GM08714 (cell line): ENCODE results near the gene TAF1D.
"Not testable (repeated sequence)": the region's sequence is repeated elsewhere in the genome, so short reads cannot be mapped to it uniquely, and the experiment has no call there.

Source experiments
- H3K4me3 ChIP-seq: fragments of 200-500 bp; sonication (Bioruptor generic); 2 replicates; pipeline ENCODE4 v1.5.1; 2014; ENCODE audit warnings: mild to moderate bottlenecking, low read length, inconsistent platforms
- ZNF274 ChIP-seq: IDR thresholded peaks from 2 replicates; pipeline ENCODE4 v1.6.1; 2012; ENCODE audit warnings: mild to moderate bottlenecking, low read depth, low read length

The TAF1D gene

DNA sequence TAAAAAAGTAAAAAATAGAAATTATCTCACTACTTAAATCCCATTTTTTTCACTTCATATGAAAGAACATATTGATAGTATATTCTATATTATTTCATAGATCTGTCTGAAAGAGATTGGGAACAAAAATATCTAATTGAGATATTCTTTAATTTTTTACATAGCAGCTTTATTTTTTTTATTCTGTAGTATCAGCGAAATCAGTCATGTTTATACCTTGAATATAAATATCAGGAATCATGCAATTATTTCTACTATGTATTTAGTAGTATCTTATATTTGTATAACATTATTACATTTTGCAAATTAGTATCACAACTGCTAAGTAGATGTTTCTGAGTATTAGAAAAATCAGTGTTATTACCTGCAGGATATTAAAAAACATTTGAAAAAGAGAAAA is 20.6 kb upstream of the TAF1D start:
- H3K4me3 ChIP-seq: no peak overlapping the region
- no peak for TF ChIP-seq ZNF274

DNA sequence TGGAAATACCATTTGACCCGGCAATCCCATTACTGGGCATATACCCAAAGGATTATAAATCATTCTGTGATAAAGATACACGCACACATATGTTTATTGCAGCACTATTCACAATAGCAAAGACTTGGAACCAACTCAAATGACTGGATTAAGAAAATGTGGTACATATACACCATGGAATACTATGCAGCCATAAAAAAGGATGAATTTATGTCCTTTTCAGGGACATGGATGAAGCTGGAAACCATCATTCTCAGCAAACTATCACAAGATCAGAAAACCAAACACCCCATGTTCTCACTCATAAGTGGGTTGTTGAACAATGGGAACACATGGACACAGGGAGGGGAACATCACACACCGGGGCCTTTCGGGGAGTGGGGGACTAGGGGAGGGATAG is 17.8 kb upstream of the TAF1D start:
- not testable (repeated sequence) for H3K4me3 ChIP-seq

DNA sequence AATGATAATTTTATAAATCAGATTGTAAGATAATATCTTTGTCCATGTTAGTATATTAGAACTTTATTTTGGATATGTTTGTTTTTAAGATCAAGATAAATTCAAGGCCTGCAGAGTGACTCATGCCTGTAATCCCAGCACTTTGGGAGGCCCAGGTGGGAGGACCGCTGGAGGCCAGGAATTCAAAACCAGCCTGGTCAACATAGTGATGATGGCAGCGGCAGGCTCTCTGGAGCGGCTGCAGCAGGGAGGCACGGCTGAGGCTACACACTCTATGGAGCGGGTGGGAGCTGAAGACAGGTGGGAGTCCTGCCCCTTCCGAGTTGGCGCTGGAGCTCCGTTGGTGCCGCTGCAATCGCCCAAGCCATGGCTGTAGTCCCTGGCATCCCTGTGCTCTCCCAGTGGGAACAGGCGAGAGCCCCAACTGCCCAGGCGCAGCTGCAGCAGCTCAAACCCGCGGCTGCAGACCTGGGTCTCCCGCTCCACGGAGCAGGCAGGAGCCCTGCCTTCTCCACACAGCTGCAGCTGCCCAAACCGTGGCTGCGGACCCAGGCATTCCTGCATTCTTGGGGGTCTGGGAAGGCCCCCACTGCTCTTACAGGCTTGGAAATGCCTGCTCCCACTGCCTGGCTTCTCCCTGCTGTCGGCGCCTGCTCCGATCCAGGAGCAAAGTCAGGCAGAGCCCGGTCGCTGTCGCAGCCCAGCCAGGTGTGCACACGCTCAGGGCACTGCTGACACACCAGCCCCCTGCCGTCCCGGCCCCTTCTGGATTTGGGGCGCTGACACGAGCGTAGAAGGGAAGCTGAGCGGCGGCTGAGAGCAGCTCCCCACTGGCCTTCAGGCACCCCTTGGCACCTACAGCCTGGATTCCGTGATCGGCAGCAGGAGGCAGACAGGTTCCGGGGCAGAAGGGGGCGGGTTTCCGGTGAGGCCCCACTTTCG is 16.9 kb upstream of the TAF1D start:
- no peak for TF ChIP-seq ZNF274
- H3K4me3 ChIP-seq: no peak overlapping the region

DNA sequence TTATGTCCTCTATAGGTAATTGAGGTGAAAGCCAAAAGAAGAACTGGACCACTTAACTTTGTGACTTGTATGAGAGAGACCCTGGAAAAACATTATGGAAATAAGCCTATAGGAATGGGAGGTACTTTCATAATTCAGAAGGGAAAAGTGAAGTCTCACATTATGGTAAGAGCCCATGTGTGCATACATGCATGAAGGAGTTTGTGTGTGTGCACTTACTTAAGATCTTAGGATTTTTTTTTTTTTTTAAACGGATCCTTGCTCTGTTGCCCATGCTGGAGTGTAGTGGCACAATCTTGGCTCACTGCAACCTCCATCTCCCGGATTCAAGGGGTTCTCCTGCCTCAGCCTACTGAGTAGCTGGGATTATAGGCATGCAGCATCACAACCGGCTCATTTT is 16.0 kb upstream of the TAF1D start:
- no peak for TF ChIP-seq ZNF274

DNA sequence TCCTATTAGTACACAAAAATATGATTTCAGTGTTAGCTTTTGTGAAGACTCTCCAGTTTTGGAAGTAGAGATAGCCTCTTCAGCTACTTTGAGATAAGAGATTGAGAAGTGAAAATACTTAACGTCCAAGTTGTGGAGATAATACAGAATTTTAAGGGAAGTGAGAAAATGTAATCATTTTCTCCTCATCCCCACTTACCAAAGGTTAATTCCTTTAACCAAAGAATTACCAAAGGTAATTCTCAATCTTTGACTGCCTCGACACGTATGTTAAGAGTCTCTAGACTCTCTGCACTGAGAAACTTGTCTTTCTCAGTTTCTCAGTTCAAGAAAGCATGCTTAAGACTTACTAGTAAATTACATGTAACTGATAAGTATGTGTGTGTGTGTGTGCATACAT is 15.5 kb upstream of the TAF1D start:
- no peak for TF ChIP-seq ZNF274
- no peak overlapping the region for H3K4me3 ChIP-seq

More for the DNA sequence above, 16.0 kb upstream of the TAF1D start:
- no peak overlapping the region for H3K4me3 ChIP-seq

DNA sequence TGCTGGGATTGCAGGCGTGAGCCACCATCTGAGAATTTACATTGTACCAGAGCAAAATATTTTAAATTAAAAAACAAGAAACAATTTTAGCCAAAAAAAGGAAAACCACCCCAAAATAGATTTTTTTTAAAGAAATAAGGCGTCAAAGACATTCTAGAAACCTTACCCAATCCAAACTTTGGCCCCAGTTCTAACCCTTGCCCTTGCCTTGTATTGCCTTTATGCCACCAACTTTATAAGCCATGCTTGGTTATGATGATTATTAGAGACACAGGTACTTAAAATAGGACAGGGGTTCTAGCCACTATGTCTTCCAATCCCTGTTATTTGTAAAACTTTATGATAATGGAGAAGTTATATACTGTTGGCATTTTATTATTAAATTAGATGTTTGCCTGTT is 11.9 kb upstream of the TAF1D start:
- H3K4me3 ChIP-seq: no peak overlapping the region
- TF ChIP-seq ZNF274: no peak

DNA sequence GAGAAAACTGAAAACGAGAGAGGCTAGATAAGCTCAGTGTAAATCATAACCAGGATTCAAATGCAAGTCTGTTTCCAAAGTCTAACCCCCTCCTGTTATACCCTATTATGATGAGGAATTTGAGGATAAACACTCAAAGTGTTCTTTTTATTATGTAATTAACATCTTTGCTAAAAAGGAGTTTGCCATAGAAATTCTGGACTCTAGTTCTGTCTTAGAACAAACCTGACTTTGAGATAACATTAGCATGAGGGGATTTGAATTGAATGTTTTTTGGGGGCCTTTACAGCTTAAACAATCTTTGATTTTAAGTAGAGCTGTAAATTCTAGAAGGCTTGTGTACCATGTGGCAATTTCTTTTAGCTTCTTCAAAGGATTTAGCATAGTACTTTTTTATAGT is 9.7 kb upstream of the TAF1D start:
- no peak overlapping the region for H3K4me3 ChIP-seq
- TF ChIP-seq ZNF274: no peak

DNA sequence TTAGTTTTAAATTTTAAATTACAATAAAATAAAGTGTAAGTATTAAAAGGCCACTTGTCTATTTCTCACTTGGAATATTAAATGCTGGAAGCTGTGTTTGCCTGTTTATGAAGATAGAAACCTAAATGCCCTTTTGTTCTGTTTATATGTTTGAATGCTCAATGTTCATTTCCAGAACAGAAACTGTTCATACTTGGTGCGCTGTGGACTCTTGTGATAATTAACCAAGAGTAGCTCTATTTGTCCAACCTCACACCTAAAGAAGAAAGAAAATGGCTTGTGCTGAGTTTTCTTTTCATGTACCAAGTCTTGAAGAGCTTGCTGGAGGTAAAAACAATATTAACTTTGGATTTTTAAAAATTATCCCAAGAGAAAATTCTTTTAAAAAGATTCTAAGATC is 5.8 kb upstream of the TAF1D start:
- H3K4me3 ChIP-seq: no peak overlapping the region
- TF ChIP-seq ZNF274: no peak

DNA sequence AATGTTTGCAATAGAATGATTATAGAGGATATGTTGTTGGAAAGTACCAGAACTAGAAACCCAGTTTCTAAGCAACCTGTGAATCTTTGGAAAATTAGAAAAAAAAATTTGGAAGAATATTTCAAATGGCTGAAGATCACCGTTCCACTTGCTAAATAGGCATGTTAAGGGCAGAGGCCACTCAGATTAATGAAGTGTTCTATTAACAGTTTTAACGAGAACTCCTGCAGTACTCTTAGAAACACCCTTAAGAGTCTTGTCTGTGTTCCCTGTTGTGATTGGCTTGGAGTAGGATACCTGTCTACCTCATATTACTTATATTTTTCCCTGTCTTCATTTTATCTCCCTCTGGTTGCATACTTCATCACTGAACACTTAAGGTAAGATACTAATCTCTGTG is 4.8 kb upstream of the TAF1D start:
- H3K4me3 ChIP-seq: no peak overlapping the region
- no peak for TF ChIP-seq ZNF274

DNA sequence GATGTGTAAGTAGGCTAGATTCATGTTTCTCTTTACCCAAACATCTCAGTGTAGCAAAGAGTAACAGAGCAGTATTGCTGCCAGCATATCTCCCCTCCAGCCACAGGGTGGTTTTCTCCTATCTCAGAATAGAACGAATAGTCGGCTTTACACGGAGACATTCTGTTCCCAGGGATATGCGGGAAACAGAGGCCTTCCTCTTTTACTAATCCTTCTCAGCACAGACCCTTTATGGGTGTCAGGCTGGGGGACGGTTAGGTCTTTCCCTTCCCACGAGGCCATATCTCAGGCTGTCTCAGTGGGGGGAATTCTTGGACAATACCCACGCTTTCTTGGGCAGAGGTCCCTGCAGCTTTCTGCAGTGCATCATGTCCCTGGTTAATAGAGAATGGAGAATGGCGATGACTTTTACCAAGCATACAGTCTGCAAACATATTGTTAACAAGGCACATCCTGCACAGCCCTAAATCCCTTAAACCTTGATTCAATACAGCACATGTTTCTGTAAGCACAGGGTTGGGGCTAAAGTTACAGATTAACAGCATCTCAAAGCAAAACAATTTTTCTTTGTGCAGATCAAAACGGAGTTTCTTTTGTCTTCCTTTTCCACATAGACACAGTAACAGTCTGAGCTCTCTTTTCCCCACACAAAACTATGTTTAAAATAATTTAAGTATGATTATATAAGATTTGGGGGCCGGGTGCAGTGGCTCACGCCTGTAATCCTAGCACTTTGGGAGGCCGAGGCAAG is 3.9 kb upstream of the TAF1D start:
- not testable (repeated sequence) for H3K4me3 ChIP-seq

DNA sequence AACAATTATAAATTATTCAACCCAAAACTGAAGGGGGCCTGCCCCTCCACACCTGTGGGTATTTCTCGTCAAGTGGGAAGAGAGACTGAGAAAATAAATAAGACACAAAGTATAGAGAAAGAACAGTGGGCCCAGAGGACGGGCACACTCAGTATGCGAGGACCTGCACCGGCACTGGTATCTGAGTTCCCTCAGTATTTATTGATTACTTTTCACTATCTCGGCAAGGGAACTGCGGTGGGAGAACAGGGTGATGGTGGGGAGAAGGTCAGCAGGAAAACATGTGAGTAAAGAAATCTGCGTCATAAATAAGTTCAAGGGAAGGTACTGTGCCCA is 3.3 kb upstream of the TAF1D start:
- no peak for TF ChIP-seq ZNF274
- no peak overlapping the region for H3K4me3 ChIP-seq

DNA sequence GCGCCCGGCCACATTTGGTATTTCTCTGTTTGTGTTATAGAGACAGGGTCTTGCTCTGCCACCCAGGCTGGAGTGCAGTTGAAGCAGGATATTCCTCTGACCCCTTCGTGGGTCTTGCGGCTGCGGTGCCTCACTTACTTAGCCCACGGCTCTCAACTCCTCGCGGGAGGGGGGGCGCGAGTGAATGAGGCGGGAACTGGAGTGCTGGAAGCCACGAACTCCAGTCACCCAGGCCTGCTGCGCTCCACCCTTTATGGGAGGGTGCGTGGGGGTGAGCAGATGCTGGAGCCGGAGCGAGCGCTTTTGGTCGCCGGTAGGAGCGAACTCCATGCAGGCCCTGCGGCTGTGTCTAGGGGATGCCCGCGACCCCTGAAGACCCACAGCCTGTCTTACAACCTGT is 2.0 kb upstream of the TAF1D start:
- H3K4me3 ChIP-seq: no peak overlapping the region

DNA sequence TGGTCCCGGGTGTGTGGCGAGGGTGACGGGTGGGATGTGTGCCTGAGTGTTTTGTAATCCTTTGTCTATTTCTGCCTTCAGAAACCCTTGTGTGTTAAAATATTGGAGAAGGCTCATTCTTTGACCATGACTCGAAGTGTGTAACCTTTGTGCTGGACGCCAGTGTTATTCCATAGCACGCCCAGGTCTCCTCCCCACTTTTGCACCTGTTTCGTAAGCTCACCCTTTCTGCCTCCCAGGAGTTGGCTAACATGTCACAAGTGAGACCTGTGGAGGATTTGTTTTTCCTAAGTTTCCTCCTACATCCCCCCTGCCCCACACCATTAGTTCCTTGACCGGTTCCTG is 559 bp upstream of the TAF1D start:
- no peak for TF ChIP-seq ZNF274

More for the DNA sequence above, 2.0 kb upstream of the TAF1D start:
- TF ChIP-seq ZNF274: no peak

DNA sequence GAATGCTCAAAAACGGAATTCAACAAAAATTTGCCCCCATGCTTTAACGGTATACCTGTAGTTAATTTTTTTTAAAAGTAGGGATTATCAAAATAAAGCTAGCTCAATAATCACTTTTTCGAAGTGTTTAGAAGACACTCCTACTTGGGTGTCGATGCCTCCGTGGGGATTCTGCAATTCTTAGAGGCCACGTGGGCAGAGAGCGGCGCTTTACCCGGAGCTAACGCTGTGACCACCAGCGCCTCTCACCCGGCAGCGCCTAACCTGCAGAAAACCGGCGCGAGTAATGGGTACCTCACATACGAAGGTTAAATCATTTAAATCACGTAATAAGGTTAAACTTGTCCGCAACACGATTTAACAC is 583 bp downstream of the TAF1D start:
- peak overlapping the region; percentile 89 for H3K4me3 ChIP-seq
- no peak for TF ChIP-seq ZNF274

More for the DNA sequence above, 559 bp upstream of the TAF1D start:
- peak overlapping the region; percentile 78 for H3K4me3 ChIP-seq

DNA sequence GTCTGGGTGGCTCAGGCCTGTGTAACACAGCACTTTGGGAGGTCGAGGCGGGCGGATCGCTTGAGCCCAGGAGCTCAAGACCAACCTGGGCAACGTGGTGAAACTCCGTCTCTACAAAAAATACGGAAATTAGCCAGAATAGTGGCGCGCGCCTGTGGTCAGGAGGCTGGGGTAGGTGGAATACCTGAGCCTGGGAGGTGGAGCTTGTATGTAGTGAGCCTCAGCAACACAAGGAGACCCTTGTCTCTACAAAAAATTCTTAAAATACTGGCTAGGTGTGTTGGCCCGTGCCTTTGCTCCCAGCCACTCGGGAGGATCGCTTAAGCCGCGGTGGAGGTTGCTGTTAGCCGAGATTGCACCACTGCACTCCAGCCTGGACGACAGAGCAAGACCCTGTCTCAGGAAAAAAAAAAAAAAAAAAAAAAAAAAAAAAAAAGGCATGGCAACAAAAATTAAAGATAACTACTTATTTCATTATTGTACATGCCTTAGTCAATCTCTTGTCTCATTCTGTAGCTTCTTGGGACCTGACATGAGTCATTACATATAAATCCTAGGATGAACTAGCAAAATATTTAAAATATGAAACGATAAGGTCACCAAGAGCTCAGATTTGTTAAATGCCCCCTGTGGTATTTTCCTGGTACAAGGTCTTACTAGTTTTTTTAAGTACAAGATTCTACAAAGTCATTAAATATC is 1.1 kb downstream of the TAF1D start:
- peak overlapping the region; percentile 89 for H3K4me3 ChIP-seq
- TF ChIP-seq ZNF274: no peak
